ENCODE results near the gene L1CAM.
A peak's percentile ranks its signal among the peaks of the same experiment; 100 is the strongest.

Gene L1CAM, protein sequence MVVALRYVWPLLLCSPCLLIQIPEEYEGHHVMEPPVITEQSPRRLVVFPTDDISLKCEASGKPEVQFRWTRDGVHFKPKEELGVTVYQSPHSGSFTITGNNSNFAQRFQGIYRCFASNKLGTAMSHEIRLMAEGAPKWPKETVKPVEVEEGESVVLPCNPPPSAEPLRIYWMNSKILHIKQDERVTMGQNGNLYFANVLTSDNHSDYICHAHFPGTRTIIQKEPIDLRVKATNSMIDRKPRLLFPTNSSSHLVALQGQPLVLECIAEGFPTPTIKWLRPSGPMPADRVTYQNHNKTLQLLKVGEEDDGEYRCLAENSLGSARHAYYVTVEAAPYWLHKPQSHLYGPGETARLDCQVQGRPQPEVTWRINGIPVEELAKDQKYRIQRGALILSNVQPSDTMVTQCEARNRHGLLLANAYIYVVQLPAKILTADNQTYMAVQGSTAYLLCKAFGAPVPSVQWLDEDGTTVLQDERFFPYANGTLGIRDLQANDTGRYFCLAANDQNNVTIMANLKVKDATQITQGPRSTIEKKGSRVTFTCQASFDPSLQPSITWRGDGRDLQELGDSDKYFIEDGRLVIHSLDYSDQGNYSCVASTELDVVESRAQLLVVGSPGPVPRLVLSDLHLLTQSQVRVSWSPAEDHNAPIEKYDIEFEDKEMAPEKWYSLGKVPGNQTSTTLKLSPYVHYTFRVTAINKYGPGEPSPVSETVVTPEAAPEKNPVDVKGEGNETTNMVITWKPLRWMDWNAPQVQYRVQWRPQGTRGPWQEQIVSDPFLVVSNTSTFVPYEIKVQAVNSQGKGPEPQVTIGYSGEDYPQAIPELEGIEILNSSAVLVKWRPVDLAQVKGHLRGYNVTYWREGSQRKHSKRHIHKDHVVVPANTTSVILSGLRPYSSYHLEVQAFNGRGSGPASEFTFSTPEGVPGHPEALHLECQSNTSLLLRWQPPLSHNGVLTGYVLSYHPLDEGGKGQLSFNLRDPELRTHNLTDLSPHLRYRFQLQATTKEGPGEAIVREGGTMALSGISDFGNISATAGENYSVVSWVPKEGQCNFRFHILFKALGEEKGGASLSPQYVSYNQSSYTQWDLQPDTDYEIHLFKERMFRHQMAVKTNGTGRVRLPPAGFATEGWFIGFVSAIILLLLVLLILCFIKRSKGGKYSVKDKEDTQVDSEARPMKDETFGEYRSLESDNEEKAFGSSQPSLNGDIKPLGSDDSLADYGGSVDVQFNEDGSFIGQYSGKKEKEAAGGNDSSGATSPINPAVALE

DNA sequence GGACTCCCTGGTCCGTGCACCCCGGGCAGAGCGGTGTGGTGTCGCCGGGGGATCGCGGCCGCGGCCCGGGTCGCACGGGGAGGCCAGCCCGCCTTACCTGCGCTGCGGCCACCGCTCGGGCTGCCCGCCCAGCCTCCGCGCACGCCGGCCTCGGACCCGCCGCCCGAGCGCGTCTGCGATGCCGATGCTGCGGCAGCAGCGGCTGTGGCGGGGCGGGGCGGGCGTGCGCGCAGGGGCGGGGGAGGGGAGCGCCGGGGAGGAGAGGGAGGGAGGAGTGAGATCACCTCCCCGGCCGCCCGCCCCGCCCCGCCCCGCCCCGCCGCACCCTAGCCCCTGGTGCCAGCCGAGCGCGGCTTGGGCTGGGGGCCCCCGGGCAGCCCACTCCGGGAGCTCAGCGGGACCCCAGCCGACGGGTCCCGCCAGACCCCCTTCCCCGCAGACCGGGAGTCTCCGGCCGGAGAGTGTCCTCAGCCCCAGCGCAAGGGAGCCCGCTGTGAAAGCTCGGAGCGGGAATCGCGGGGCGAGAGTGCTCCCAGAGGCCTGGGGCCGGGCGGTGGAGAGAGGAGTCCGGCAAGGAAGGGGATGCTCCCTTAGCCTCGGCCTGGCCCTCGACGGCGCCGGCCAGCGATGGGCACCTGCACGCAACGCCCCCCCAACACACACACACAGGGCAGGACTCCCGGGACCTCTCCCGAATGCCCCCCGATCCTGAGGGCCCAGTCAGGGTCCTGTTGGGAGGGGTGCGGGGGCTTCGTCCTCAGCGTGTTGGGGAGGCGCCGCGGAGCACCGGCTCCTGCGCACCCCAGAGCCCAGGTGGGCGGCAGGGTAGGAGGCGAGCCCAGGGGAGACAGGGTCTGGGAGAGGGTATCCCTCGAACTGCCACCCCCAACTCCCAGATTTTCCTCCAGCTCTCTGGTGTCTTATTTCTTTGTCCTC is at the start of gene L1CAM:
TSS of gene L1CAM (minus strand) at position 206 of the 936 bp plus-strand sequence. CDS start 10,337 bp downstream, outside the sequence.
- TF ChIP-seq, protein P1, sequence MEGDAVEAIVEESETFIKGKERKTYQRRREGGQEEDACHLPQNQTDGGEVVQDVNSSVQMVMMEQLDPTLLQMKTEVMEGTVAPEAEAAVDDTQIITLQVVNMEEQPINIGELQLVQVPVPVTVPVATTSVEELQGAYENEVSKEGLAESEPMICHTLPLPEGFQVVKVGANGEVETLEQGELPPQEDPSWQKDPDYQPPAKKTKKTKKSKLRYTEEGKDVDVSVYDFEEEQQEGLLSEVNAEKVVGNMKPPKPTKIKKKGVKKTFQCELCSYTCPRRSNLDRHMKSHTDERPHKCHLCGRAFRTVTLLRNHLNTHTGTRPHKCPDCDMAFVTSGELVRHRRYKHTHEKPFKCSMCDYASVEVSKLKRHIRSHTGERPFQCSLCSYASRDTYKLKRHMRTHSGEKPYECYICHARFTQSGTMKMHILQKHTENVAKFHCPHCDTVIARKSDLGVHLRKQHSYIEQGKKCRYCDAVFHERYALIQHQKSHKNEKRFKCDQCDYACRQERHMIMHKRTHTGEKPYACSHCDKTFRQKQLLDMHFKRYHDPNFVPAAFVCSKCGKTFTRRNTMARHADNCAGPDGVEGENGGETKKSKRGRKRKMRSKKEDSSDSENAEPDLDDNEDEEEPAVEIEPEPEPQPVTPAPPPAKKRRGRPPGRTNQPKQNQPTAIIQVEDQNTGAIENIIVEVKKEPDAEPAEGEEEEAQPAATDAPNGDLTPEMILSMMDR (IDR thresholded peaks at IDR 0.05; ENCODE audit: low read depth, low read length, missing control alignments) = no peak
- in situ Hi-C loops (cut with HindIII; ENCODE audit: low sequenced_read_pairs) = no loop called here
- no peak within 1 kb of the TSS for H3K4me3 ChIP-seq (ENCODE audit: low read depth, low read length)
- no peak for DNase-seq (ENCODE audit: low read depth)

DNA sequence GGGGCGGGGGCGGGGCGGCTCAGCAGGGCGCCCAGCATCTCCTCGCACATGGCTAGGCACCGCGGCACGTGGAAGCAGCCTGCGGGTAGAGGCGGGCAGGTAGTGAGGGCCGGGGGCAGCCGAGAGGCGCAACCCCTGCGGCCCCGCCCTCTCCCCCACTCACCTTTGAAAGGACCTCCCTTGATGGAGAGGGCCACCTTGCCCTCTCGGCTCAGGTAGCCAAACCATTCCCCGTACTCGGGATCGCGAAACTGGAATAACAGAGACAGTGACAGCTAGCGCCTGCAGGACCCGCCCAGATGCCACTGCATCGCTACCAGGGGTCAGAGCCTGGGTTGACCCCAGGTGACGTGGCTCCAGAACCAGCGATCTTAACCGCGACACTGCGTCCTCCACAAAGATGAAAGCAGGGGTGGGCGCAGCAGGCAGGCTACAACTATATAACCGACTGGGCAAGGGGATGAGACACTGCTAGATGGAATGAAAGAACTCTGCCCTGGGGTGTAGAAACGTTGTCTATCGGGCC is 49.4 kb upstream of the L1CAM start:
- TF ChIP-seq, protein P1 (IDR thresholded peaks at IDR 0.05; ENCODE audit: low read depth, low read length, missing control alignments) = no peak
- in situ Hi-C loops (cut with HindIII; ENCODE audit: low sequenced_read_pairs) = no loop called here
- H3K4me3 ChIP-seq (ENCODE audit: low read depth, low read length) = peak overlapping the region; percentile 29
- DNase-seq (ENCODE audit: low read depth) = no peak

DNA sequence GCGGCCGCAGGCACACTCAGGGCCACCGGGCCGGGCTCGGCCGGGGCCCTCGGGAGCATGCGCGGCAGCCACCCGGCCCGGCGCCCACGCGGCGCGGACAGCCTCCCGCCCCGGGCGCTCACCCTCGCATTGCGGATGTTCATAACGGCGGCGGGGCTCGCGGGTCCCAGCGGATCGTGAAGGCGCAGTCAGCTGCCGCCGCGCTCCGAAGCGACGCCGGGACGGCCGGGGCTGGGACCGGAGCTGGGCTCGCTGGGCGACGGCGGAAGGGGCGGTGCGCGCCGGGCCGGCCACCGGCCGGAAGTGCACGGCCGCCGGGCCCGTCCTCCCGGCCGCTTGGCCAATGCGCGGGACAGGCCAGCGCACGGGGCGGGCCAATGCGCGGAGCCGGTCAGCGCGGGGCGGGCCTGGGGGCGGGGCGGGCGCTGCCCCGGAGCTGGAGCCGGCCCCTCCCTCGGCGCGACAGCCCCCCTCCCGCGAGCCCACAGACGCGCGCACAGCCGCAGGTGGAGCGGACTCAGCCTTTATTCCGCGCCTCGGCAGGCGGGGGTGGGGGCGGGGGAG is 48.9 kb upstream of the L1CAM start, which contains the start of gene NAA10:
TSS of gene NAA10 (minus strand) at position 276 of the 564 bp plus-strand sequence. CDS start at position 143, 133 bp downstream.
- peak; percentile 27 for DNase-seq (ENCODE audit: low read depth)
- H3K4me3 ChIP-seq (ENCODE audit: low read depth, low read length) = peak within 1 kb of the TSS; percentile 64
- TF ChIP-seq, protein P1 (IDR thresholded peaks at IDR 0.05; ENCODE audit: low read depth, low read length, missing control alignments) = no peak
- in situ Hi-C loops (cut with HindIII; ENCODE audit: low sequenced_read_pairs) = no loop called here

DNA sequence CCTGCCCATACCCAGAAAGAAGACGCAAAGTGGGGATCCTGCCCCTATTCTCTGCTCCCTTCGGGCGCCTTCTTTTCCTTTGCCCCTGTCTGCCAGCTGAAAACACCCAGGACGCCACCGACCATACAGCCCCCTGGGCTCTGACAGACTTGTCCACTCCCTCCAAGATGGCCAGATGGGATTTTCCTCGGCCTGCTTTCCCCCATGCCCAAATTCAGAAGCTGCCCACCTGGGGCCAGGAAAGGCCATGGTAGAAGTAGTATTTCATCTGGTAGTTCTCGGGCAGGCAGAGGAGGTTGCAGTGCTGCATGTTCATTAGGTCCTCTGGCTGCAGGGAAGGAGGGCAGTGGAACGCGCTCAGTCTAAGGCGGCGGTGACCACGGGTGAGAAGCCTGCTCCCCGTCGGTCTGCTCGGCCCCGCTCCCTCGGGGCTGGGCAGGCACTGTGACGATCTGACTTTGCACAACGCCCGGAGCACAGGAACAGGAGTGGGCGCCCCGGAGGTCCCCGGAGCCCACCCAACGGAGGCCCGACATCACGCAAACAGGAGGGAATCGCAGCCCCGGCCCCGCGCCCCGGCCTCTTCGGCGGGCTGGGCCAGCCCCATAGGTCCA is 48.3 kb upstream of the L1CAM start:
- no peak for DNase-seq (ENCODE audit: low read depth)
- in situ Hi-C loops (cut with HindIII; ENCODE audit: low sequenced_read_pairs) = no loop called here
- H3K4me3 ChIP-seq (ENCODE audit: low read depth, low read length) = peak overlapping the region; percentile 64
- TF ChIP-seq, protein P1 (IDR thresholded peaks at IDR 0.05; ENCODE audit: low read depth, low read length, missing control alignments) = no peak

DNA sequence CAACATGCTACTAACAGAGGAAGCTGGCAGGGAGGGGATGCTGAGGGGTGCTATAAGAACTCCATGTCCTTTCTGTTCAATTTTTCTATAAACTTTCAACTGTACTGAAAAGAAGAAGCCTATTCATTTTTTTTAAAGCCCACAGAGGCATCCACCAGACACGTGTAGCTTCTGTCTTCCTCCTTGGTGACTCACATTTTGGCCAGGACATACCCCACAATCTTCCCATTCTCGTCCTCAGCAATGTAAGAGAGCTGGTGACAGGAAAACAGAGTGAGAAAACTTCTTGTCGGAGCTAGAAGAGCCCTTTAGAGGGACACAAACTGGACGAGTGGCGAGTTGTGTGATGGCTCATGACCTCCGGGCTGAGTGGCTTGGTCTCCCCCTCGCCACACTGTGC is 47.8 kb upstream of the L1CAM start:
- TF ChIP-seq, protein P1 (IDR thresholded peaks at IDR 0.05; ENCODE audit: low read depth, low read length, missing control alignments) = no peak
- H3K4me3 ChIP-seq (ENCODE audit: low read depth, low read length) = peak overlapping the region; percentile 64
- in situ Hi-C loops (cut with HindIII; ENCODE audit: low sequenced_read_pairs) = no loop called here
- DNase-seq (ENCODE audit: low read depth) = no peak
